HEK293T (cell line): ENCODE data around the gene SLC15A1.

ENCODE experiments used
- ARNT ChIP-seq: fragments of 450-650 bp; IDR thresholded peaks from 2 replicates; pipeline ENCODE4 v1.6.1; 2017; ENCODE audit warnings: mild to moderate bottlenecking
- SP1 ChIP-seq: fragments of 450-650 bp; IDR thresholded peaks from 2 replicates; pipeline ENCODE4 v1.6.1; 2017

DNA sequence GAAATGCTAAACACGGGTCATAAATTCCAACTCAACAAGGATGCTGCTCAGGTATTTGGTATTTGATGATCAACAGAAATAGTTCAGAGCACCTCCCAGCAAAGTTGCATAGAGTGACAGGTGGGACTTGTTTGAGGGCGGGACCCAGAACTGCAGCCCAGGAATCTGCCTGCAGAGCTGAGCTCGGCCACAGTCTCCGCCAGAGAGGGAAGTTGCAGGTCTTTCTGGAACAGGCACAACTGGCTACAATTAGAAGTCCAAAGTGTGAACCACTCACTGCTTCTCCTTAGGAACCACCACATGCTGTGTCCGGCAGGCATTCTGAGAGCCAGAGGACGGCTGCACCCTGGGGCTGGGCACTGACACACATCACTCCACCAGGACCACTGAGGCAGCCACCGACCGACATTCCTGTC, 1.1 kb downstream of the SLC15A1 start:
- no peak for TF ChIP-seq SP1
- no peak for TF ChIP-seq ARNT
